IMR-90 (cell line): Measurements from ENCODE around the gene GABRQ. TPM values are rescaled to one million over a fixed set of nuclear protein-coding genes. Genes with fewer than 3 reads are reported as not detected.

Experiments
- ATAC-seq: fragments of 200-7000 bp; cut with Tn5 transposase; 2 replicates; pipeline ENCODE4 v1.9.1; 2020; ENCODE audit warnings: low read depth, mild to moderate bottlenecking, moderate library complexity
- BruUV-seq: library from RNA; stranded (reverse); fragments of 400-500 nt; replicated peaks from 2 replicates; lab custom pipeline; 2021; lab: Mats Ljungman, UMichigan
- CTCF ChIA-PET: fragments of 300-600 bp; formaldehyde crosslinking; extraction: SDS; loops from one replicate; lab custom pipeline; 2021; ENCODE audit warnings: antibody characterized with exemption; lab: Yijun Ruan, JAX
- POLR2A ChIA-PET: fragments of 300-600 bp; sonication (Branson Sonifier 250); formaldehyde crosslinking; loops from one replicate; lab custom pipeline; 2022; ENCODE audit warnings: antibody characterized with exemption; ENCODE audit not compliant: unreplicated experiment; lab: Charles Lee
- DNase-seq: peaks from one replicate; pipeline ENCODE4 v3.0.0; 2013
- H2AFZ ChIP-seq: replicated peaks from 2 replicates; pipeline ENCODE3; 2013; ENCODE audit warnings: low read length, mild to moderate bottlenecking; ENCODE audit not compliant: poor library complexity
- H2AK5ac ChIP-seq: 2 replicates; pipeline ENCODE4 v1.6.1; 2013; ENCODE audit warnings: low read depth, low read length, inconsistent platforms
- H2AK9ac ChIP-seq: replicated peaks from 2 replicates; pipeline ENCODE3; 2013; ENCODE audit warnings: mild to moderate bottlenecking, low read depth, low read length, moderate library complexity; ENCODE audit not compliant: poor library complexity
- H2BK120ac ChIP-seq: 2 replicates; pipeline ENCODE4 v1.6.1; 2013; ENCODE audit warnings: low read depth, low read length, inconsistent platforms
- H2BK15ac ChIP-seq: 3 replicates; pipeline ENCODE4 v1.6.1; 2013; ENCODE audit warnings: low read depth, low read length, inconsistent platforms
- H2BK20ac ChIP-seq: 2 replicates; pipeline ENCODE4 v1.6.1; 2013; ENCODE audit warnings: low read depth, mild to moderate bottlenecking, inconsistent platforms, low read length, moderate library complexity
- H2BK5ac ChIP-seq: 2 replicates; pipeline ENCODE4 v1.6.1; 2013; ENCODE audit warnings: mild to moderate bottlenecking, low read depth, low read length, inconsistent platforms; ENCODE audit not compliant: poor library complexity, severe bottlenecking
- H3K14ac ChIP-seq: replicated peaks from 2 replicates; pipeline ENCODE4 v1.6.1; 2013; ENCODE audit warnings: low read depth, low read length, inconsistent platforms
- H3K18ac ChIP-seq: 2 replicates; pipeline ENCODE4 v1.6.1; 2013; ENCODE audit warnings: low read depth, low read length, control low read depth
- H3K23ac ChIP-seq: 2 replicates; pipeline ENCODE4 v1.6.1; 2013; ENCODE audit warnings: low read depth, low read length, inconsistent platforms
- H3K27ac ChIP-seq: 2 replicates; pipeline ENCODE4 v1.5.1; 2013; ENCODE audit warnings: mild to moderate bottlenecking, control low read depth, low read length; ENCODE audit not compliant: insufficient read depth
- H3K27me3 ChIP-seq: 2 replicates; pipeline ENCODE4 v1.6.1; 2013; ENCODE audit warnings: low read length; ENCODE audit not compliant: control insufficient read depth, insufficient read depth
- H3K36me3 ChIP-seq: 2 replicates; pipeline ENCODE4 v1.6.1; 2013; ENCODE audit warnings: low read length, mixed read lengths; ENCODE audit not compliant: control insufficient read depth, insufficient read depth
- H3K4ac ChIP-seq: 2 replicates; pipeline ENCODE4 v1.6.1; 2013; ENCODE audit warnings: low read depth, low read length, inconsistent platforms
- H3K4me1 ChIP-seq: 2 replicates; pipeline ENCODE4 v1.6.1; 2013; ENCODE audit warnings: low read length, mixed read lengths; ENCODE audit not compliant: control insufficient read depth, insufficient read depth
- H3K4me2 ChIP-seq: 2 replicates; pipeline ENCODE4 v1.6.1; 2013; ENCODE audit warnings: low read depth, mild to moderate bottlenecking, control low read depth, low read length, moderate library complexity
- H3K4me3 ChIP-seq: 2 replicates; pipeline ENCODE4 v1.5.1; 2013; ENCODE audit warnings: low read depth, mild to moderate bottlenecking, control low read depth, low read length, moderate library complexity; ENCODE audit not compliant: insufficient read depth
- H3K56ac ChIP-seq: 2 replicates; pipeline ENCODE4 v1.6.1; 2013; ENCODE audit warnings: low read length, inconsistent platforms; ENCODE audit not compliant: insufficient read depth; ENCODE audit errors: extremely low read depth
- H3K79me1 ChIP-seq, 2 experiments: 2 replicates each; pipeline ENCODE4 v1.6.1; 2013; ENCODE audit warnings: low read length in 2 of 2, inconsistent platforms in 1 of 2, low read depth in 1 of 2
- H3K9ac ChIP-seq: 2 replicates; pipeline ENCODE4 v1.6.1; 2013; ENCODE audit warnings: low read depth, low read length, control low read depth
- H3K9me1 ChIP-seq: 2 replicates; pipeline ENCODE4 v1.6.1; 2013; ENCODE audit warnings: low read length, inconsistent platforms; ENCODE audit not compliant: insufficient read depth
- H3K9me3 ChIP-seq: 2 replicates; pipeline ENCODE4 v1.6.1; 2013; ENCODE audit warnings: low read length; ENCODE audit not compliant: control insufficient read depth, insufficient read depth
- H4K20me1 ChIP-seq: 2 replicates; pipeline ENCODE4 v1.6.1; 2013; ENCODE audit warnings: low read length, inconsistent platforms; ENCODE audit not compliant: insufficient read depth
- H4K5ac ChIP-seq: 2 replicates; pipeline ENCODE4 v1.6.1; 2013; ENCODE audit warnings: mild to moderate bottlenecking, low read depth, low read length, control low read depth
- H4K8ac ChIP-seq, 2 experiments: 2 replicates each; pipeline ENCODE4 v1.6.1; 2013; ENCODE audit warnings: low read depth in 2 of 2, low read length in 2 of 2, control low read depth in 1 of 2, inconsistent platforms in 1 of 2
- H4K91ac ChIP-seq: 2 replicates; pipeline ENCODE4 v1.6.1; 2013; ENCODE audit warnings: low read depth, low read length, inconsistent platforms; ENCODE audit not compliant: insufficient read depth
- BHLHE40 ChIP-seq: fragments of 150-350 bp; IDR thresholded peaks from 2 replicates; pipeline ENCODE4 v1.6.1; 2016; ENCODE audit warnings: mild to moderate bottlenecking, low read depth, low read length
- CEBPB ChIP-seq: IDR thresholded peaks from 2 replicates; pipeline ENCODE4 v1.6.1; 2012; ENCODE audit warnings: low read depth, low read length, improper control_type of control experiment
- CHD1 ChIP-seq: IDR thresholded peaks from 2 replicates; pipeline ENCODE4 v1.6.1; 2012; ENCODE audit warnings: low read depth, low read length, improper control_type of control experiment
- FOS ChIP-seq: fragments of 150-350 bp; IDR thresholded peaks from 2 replicates; pipeline ENCODE4 v1.6.1; 2016; ENCODE audit warnings: low read depth, low read length
- MAFK ChIP-seq: IDR thresholded peaks from 2 replicates; pipeline ENCODE4 v1.6.1; 2012; ENCODE audit warnings: low read depth, low read length, improper control_type of control experiment
- MAZ ChIP-seq: IDR thresholded peaks from 2 replicates; pipeline ENCODE4 v1.6.1; 2012; ENCODE audit warnings: low read depth, mild to moderate bottlenecking, low read length, improper control_type of control experiment, moderate library complexity, borderline replicate concordance
- MXI1 ChIP-seq: IDR thresholded peaks from 2 replicates; pipeline ENCODE4 v1.6.1; 2012; ENCODE audit warnings: low read depth, mild to moderate bottlenecking, low read length, moderate library complexity, borderline replicate concordance
- NFE2L2 ChIP-seq: fragments of 150-350 bp; IDR thresholded peaks from 2 replicates; pipeline ENCODE4 v1.6.1; 2016; ENCODE audit warnings: low read depth, mild to moderate bottlenecking, low read length
- POLR2A ChIP-seq: IDR thresholded peaks from 2 replicates; pipeline ENCODE4 v1.6.1; 2012; ENCODE audit warnings: mild to moderate bottlenecking, low read depth, low read length
- RAD21 ChIP-seq: IDR thresholded peaks from 2 replicates; pipeline ENCODE4 v1.6.1; 2012; ENCODE audit warnings: low read length, improper control_type of control experiment
- RCOR1 ChIP-seq: IDR thresholded peaks from 2 replicates; pipeline ENCODE4 v1.6.1; 2012; ENCODE audit warnings: mild to moderate bottlenecking, low read length, improper control_type of control experiment; ENCODE audit not compliant: insufficient replicate concordance
- SMC3 ChIP-seq: fragments of 150-350 bp; IDR thresholded peaks from 2 replicates; pipeline ENCODE4 v1.6.1; 2016; ENCODE audit warnings: low read depth, mild to moderate bottlenecking, antibody characterized with exemption, low read length, moderate library complexity
- USF2 ChIP-seq: fragments of 150-350 bp; IDR thresholded peaks from 2 replicates; pipeline ENCODE4 v1.6.1; 2017; ENCODE audit warnings: mild to moderate bottlenecking, antibody characterized with exemption, low read length, low read depth
- WGBS, 2 experiments: methylation state at CpG; one replicate each; pipeline versions ENCODE4 v1.1.5 to v1.1.7; 2013; ENCODE audit warnings: missing lambda C conversion rate in 2 of 2; ENCODE audit not compliant: insufficient read length in 1 of 2; ENCODE audit errors: extremely low coverage in 2 of 2; 5-methylcytosine and 5-hydroxymethylcytosine counted together
- dilution Hi-C: fragments of 300-500 bp; cut with HindIII; formaldehyde crosslinking; loops from one replicate; pipeline ENCODE4 v1.14.3; 2018; ENCODE audit warnings: low sequenced_read_pairs; ENCODE audit not compliant: unreplicated experiment
- in situ Hi-C: fragments of 300-500 bp; cut with MboI; formaldehyde crosslinking; loops from 3 replicates; pipeline ENCODE4 v1.14.3; 2019; ENCODE audit warnings: low sequenced_read_pairs, inconsistent platforms, mixed read lengths
- intact Hi-C: fragments of 100-400 bp; cut with micrococcal nuclease; formaldehyde crosslinking; loops from 2 replicates; pipeline ENCODE4 v1.10.0; 2022
- polyA plus RNA-seq, 3 experiments: library from polyadenylated mRNA; depleted of rRNA; stranded (reverse); fragments of >200 nt; gene quantifications; 2 replicates each; pipeline ENCODE4 v1.2.3, GENCODE V29; 2012; ENCODE audit warnings: low replicate concordance in 1 of 3
- total RNA-seq: library from RNA; depleted of rRNA; stranded (reverse); fragments of >200 nt; gene quantifications from 2 replicates; pipeline ENCODE4 v1.2.3, GENCODE V29; 2012
- TF ChIP-seq, protein P1 (sequence below): conservative IDR thresholded peaks from 2 replicates; pipeline ENCODE4 v1.5.1; 2012; ENCODE audit warnings: mild to moderate bottlenecking, low read depth, low read length, improper control_type of control experiment
- TF ChIP-seq, protein P2 (sequence below): fragments of 150-350 bp; IDR thresholded peaks from 2 replicates; pipeline ENCODE4 v1.6.1; 2016; ENCODE audit warnings: low read depth, mild to moderate bottlenecking, low read length, moderate library complexity, borderline replicate concordance

GABRQ gene
- total and polyA plus RNA-seq, 2 of the 4 experiments (the other 2 are of a cell fraction), result under 0.01 to 0.03 TPM

GRCh38 chrX:152619897-152620296 is 17.8 kb upstream of the GABRQ start:
- H2AFZ ChIP-seq, result no peak overlapping the region
- no peak overlapping the region for H4K8ac ChIP-seq
- ATAC-seq, result no peak
- no CpG with 5 or more reads among the region's 2 CpGs for WGBS, 2 experiments
- no peak overlapping the region for H2BK5ac ChIP-seq
- H3K27me3 ChIP-seq, result no peaks in the 10 kb centered on the region
- no peak overlapping the region for H2BK120ac ChIP-seq
- no peaks in the 10 kb centered on the region for H3K79me1 ChIP-seq
- H4K91ac ChIP-seq, result no peak overlapping the region
- H3K4me1 ChIP-seq, result no peaks in the 10 kb centered on the region
- H3K23ac ChIP-seq, result no peak overlapping the region
- BruUV-seq, result no TSS peak
- no peak overlapping the region for H2AK9ac ChIP-seq
- in situ Hi-C loops, result no loop called here
- H3K56ac ChIP-seq, result no peak overlapping the region
- intact Hi-C loops, result no loop called here
- H2BK15ac ChIP-seq, result no peak overlapping the region
- H3K9me1 ChIP-seq, result no peaks in the 10 kb centered on the region
- H2AK5ac ChIP-seq, result no peak overlapping the region
- ChIA-PET POLR2A (no interaction called here), CTCF (no interaction called here)
- H3K9ac ChIP-seq, result no peak overlapping the region
- H4K20me1 ChIP-seq, result no peaks in the 10 kb centered on the region
- dilution Hi-C loops, result no loop called here
- H3K14ac ChIP-seq, result no peak overlapping the region
- TF ChIP-seq NFE2L2, result no peak
- no peak for TF ChIP-seq MAZ
- TF ChIP-seq RAD21, result no peak
- TF ChIP-seq SMC3, result no peak
- TF ChIP-seq FOS, result no peak
- no peak for TF ChIP-seq RCOR1
- no peak for TF ChIP-seq BHLHE40
- no peak for TF ChIP-seq MXI1
- TF ChIP-seq USF2, result no peak
- TF ChIP-seq, protein P1, sequence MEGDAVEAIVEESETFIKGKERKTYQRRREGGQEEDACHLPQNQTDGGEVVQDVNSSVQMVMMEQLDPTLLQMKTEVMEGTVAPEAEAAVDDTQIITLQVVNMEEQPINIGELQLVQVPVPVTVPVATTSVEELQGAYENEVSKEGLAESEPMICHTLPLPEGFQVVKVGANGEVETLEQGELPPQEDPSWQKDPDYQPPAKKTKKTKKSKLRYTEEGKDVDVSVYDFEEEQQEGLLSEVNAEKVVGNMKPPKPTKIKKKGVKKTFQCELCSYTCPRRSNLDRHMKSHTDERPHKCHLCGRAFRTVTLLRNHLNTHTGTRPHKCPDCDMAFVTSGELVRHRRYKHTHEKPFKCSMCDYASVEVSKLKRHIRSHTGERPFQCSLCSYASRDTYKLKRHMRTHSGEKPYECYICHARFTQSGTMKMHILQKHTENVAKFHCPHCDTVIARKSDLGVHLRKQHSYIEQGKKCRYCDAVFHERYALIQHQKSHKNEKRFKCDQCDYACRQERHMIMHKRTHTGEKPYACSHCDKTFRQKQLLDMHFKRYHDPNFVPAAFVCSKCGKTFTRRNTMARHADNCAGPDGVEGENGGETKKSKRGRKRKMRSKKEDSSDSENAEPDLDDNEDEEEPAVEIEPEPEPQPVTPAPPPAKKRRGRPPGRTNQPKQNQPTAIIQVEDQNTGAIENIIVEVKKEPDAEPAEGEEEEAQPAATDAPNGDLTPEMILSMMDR, result no peak
- TF ChIP-seq, protein P2, sequence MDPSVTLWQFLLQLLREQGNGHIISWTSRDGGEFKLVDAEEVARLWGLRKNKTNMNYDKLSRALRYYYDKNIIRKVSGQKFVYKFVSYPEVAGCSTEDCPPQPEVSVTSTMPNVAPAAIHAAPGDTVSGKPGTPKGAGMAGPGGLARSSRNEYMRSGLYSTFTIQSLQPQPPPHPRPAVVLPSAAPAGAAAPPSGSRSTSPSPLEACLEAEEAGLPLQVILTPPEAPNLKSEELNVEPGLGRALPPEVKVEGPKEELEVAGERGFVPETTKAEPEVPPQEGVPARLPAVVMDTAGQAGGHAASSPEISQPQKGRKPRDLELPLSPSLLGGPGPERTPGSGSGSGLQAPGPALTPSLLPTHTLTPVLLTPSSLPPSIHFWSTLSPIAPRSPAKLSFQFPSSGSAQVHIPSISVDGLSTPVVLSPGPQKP, result no peak
- TF ChIP-seq POLR2A, result no peak
- no peak for TF ChIP-seq MAFK
- no peak for TF ChIP-seq CEBPB
- TF ChIP-seq CHD1, result no peak
- H3K18ac ChIP-seq, result no peak overlapping the region
- no peak overlapping the region for H4K5ac ChIP-seq
- H3K36me3 ChIP-seq, result no peaks in the 10 kb centered on the region
- H3K4me3 ChIP-seq, result no peak overlapping the region
- no peak overlapping the region for H3K4ac ChIP-seq
- no peak overlapping the region for H3K27ac ChIP-seq
- no peak overlapping the region for H2BK20ac ChIP-seq
- 0 out of 2 replicates have a peak, but pooled peaks cover 2% of the 10 kb centered on the region for H3K9me3 ChIP-seq
- no peak for DNase-seq
- no peak overlapping the region for H3K4me2 ChIP-seq
